HCT116 (cell line): ENCODE measurements around the gene COL18A1. TPM values are rescaled to one million over a fixed set of nuclear protein-coding genes. Genes with fewer than 3 reads are reported as not detected.

Experiments used
- ATAC-seq: fragments of 200-7000 bp; cut with Tn5 transposase; 2 replicates; pipeline ENCODE4 v1.9.1; 2020; ENCODE audit warnings: mild to moderate bottlenecking, moderate library complexity
- BruUV-seq: library from RNA; stranded (reverse); fragments of 400-500 nt; replicated peaks from 2 replicates; lab custom pipeline; 2021; lab: Mats Ljungman, UMichigan
- CTCF ChIA-PET: fragments of 300-600 bp; sonication (Branson Sonifier 250); formaldehyde crosslinking; loops from one replicate; lab custom pipeline; 2021; ENCODE audit warnings: antibody characterized with exemption; lab: Charles Lee
- POLR2A ChIA-PET: fragments of 300-600, 350-600 bp; sonication (Branson Sonifier 250); formaldehyde crosslinking; loops from one replicate; lab custom pipeline; 2021; ENCODE audit warnings: antibody characterized with exemption; lab: Charles Lee
- RAD21 ChIA-PET, 2 experiments: fragments of 300-600 bp; sonication (Branson Sonifier 250); formaldehyde crosslinking; loops; one replicate each; lab custom pipeline; 2023; ENCODE audit warnings: low total read pairs in 2 of 2; ENCODE audit not compliant: uncharacterized antibody in 2 of 2, unreplicated experiment in 2 of 2, low non-redundant PET in 1 of 2; lab: Charles Lee
- DNase-seq: peaks from one replicate; pipeline ENCODE4 v3.0.0-alpha.2; 2010; ENCODE audit warnings: low read depth, low spot score
- H2AFZ ChIP-seq: fragments of 200-600 bp; shearing (Covaris generic), sonication (generic); 2 replicates; pipeline ENCODE4 v1.6.1; 2017; ENCODE audit warnings: low read depth, mixed run types, mixed read lengths, antibody characterized with exemption, low read length; ENCODE audit not compliant: poor library complexity, severe bottlenecking
- H3K27ac ChIP-seq: 2 replicates; pipeline ENCODE4 v1.5.1; 2012; ENCODE audit warnings: low read depth, low read length
- H3K27me3 ChIP-seq: fragments of 200-600 bp; sonication (generic); 2 replicates; pipeline ENCODE4 v1.6.1; 2016; ENCODE audit warnings: mixed run types, low read length, mixed read lengths; ENCODE audit not compliant: insufficient read depth
- H3K36me3 ChIP-seq, 2 experiments: fragments of 200-500 bp in 1 of 2; fragments of 200-600 bp in 1 of 2; sonication (Bioruptor generic) in 1 of 2; sonication (generic) in 1 of 2; 2 replicates each; pipeline versions ENCODE4 v1.5.1 to v1.6.1; 2014 to 2016; ENCODE audit warnings: low read length in 2 of 2, inconsistent platforms in 1 of 2, mixed read lengths in 1 of 2, mixed run types in 1 of 2; ENCODE audit not compliant: insufficient read depth in 2 of 2, control insufficient read depth in 1 of 2
- H3K4me1 ChIP-seq, 2 experiments: fragments of 200-600 bp in 1 of 2; sonication (generic) in 1 of 2; 2 replicates each; pipeline versions ENCODE4 v1.5.1 to v1.6.1; 2012 to 2017; ENCODE audit warnings: low read length in 2 of 2, inconsistent platforms in 1 of 2, mild to moderate bottlenecking in 1 of 2, mixed read lengths in 1 of 2, mixed run types in 1 of 2, moderate library complexity in 1 of 2; ENCODE audit not compliant: insufficient read depth in 2 of 2, control insufficient read depth in 1 of 2
- H3K4me2 ChIP-seq: fragments of 200-600 bp; sonication (generic); 2 replicates; pipeline ENCODE4 v1.6.1; 2017; ENCODE audit warnings: mixed run types, low read length, mixed read lengths
- H3K4me3 ChIP-seq, 2 experiments: fragments of 200-600 bp in 1 of 2; sonication (generic) in 1 of 2; replicated peaks in 1 of 2; 2 replicates each; pipeline ENCODE4 v1.5.1; 2011 to 2016; ENCODE audit warnings: low read length in 2 of 2, control low read depth in 1 of 2, low read depth in 1 of 2, mild to moderate bottlenecking in 1 of 2, mixed read lengths in 1 of 2, mixed run types in 1 of 2
- H3K79me2 ChIP-seq: fragments of 200-600 bp; sonication (generic); 2 replicates; pipeline ENCODE4 v1.6.1; 2017; ENCODE audit warnings: mild to moderate bottlenecking, mixed run types, low read length, moderate library complexity, mixed read lengths; ENCODE audit not compliant: insufficient read depth
- H3K9ac ChIP-seq: fragments of 200-600 bp; sonication (generic); 2 replicates; pipeline ENCODE4 v1.6.1; 2016; ENCODE audit warnings: low read length, mixed read lengths
- H3K9me2 ChIP-seq: fragments of 200-600 bp; sonication (generic), shearing (Covaris generic); 2 replicates; pipeline ENCODE4 v1.6.1; 2017; ENCODE audit warnings: mixed run types, mild to moderate bottlenecking, moderate library complexity; ENCODE audit not compliant: insufficient read depth
- H3K9me3 ChIP-seq, 2 experiments: fragments of 200-500 bp in 1 of 2; fragments of 200-600 bp in 1 of 2; sonication (Bioruptor generic) in 1 of 2; sonication (generic) in 1 of 2; 2 replicates each; pipeline ENCODE4 v1.6.1; 2014 to 2017; ENCODE audit warnings: low read length in 2 of 2, mixed read lengths in 2 of 2, inconsistent platforms in 1 of 2, low read depth in 1 of 2, mild to moderate bottlenecking in 1 of 2, mixed run types in 1 of 2, moderate library complexity in 1 of 2; ENCODE audit not compliant: control insufficient read depth in 1 of 2, insufficient read depth in 1 of 2
- H4K20me1 ChIP-seq: fragments of 200-600 bp; sonication (generic), shearing (Covaris generic); 2 replicates; pipeline ENCODE4 v1.6.1; 2017; ENCODE audit warnings: mixed run types, mild to moderate bottlenecking, moderate library complexity; ENCODE audit not compliant: insufficient read depth
- CTCF ChIP-seq, 3 experiments: fragments of 200-600 bp in 1 of 3; sonication (generic) in 1 of 3; IDR thresholded peaks in 2 of 3; conservative IDR thresholded peaks in 1 of 3; 2 replicates each; pipeline ENCODE4 v1.5.1; 2012 to 2017; ENCODE audit warnings: low read depth in 2 of 3, low read length in 2 of 3, antibody characterized with exemption in 1 of 3, borderline replicate concordance in 1 of 3, control low read depth in 1 of 3, mild to moderate bottlenecking in 1 of 3, mixed read lengths in 1 of 3, mixed run types in 1 of 3, moderate library complexity in 1 of 3; ENCODE audit not compliant: insufficient read depth in 1 of 3
- ELF1 ChIP-seq: IDR thresholded peaks from 2 replicates; pipeline ENCODE4 v1.6.1; 2012; ENCODE audit warnings: low read depth, borderline replicate concordance
- EZH2 ChIP-seq: fragments of 200-600 bp; sonication (generic); IDR thresholded peaks from 2 replicates; pipeline ENCODE4 v1.6.1; 2017; ENCODE audit warnings: antibody characterized with exemption, mixed run types
- FOSL1 ChIP-seq: IDR thresholded peaks from 2 replicates; pipeline ENCODE4 v1.6.1; 2012; ENCODE audit warnings: low read depth
- MAX ChIP-seq: IDR thresholded peaks from 2 replicates; pipeline ENCODE4 v1.6.1; 2012
- POLR2A ChIP-seq: IDR thresholded peaks from 2 replicates; pipeline ENCODE4 v1.7.0; 2011; ENCODE audit warnings: borderline replicate concordance; ENCODE audit not compliant: insufficient read depth, insufficient read length; ENCODE audit errors: extremely low read depth
- POLR2AphosphoS5 ChIP-seq: IDR thresholded peaks from 2 replicates; pipeline ENCODE4 v1.6.1; 2011; ENCODE audit warnings: mild to moderate bottlenecking, low read depth, low read length, moderate library complexity
- SRF ChIP-seq: IDR thresholded peaks from 2 replicates; pipeline ENCODE4 v1.6.1; 2012; ENCODE audit warnings: low read depth
- YY1 ChIP-seq: IDR thresholded peaks from 2 replicates; pipeline ENCODE4 v1.6.1; 2011; ENCODE audit warnings: low read length, low read depth, moderate library complexity, mild to moderate bottlenecking; ENCODE audit not compliant: insufficient replicate concordance; ENCODE audit errors: extremely low read depth
- ZBTB33 ChIP-seq: IDR thresholded peaks from 2 replicates; pipeline ENCODE4 v1.6.1; 2011; ENCODE audit warnings: mild to moderate bottlenecking, low read length, moderate library complexity; ENCODE audit not compliant: insufficient replicate concordance; ENCODE audit errors: extremely low read depth
- ZFX ChIP-seq: fragments of 450-650 bp; IDR thresholded peaks from 2 replicates; pipeline ENCODE4 v1.6.1; 2017
- ZNF274 ChIP-seq: fragments of 200-500 bp; sonication (Bioruptor generic); IDR thresholded peaks from 2 replicates; pipeline ENCODE4 v1.6.1; 2014; ENCODE audit warnings: mild to moderate bottlenecking, low read depth, low read length, inconsistent platforms
- intact Hi-C: fragments of 100-400 bp; cut with micrococcal nuclease; formaldehyde crosslinking; loops from 2 replicates; pipeline ENCODE4 v1.10.0; 2022
- total RNA-seq: library from RNA; stranded (reverse); gene quantifications from one replicate; pipeline ENCODE4 v1.2.1, GENCODE V29; 2021; ENCODE audit not compliant: unreplicated experiment
- TF ChIP-seq, protein P1 (sequence below): IDR thresholded peaks from 2 replicates; pipeline ENCODE4 v1.6.1; 2012
- TF ChIP-seq, protein P2 (sequence below): IDR thresholded peaks from 2 replicates; pipeline ENCODE4 v1.6.1; 2012; ENCODE audit warnings: low read depth

Gene COL18A1
- total RNA-seq, 1 experiment from 2014 or later, result 59.5 TPM

GRCh38 chr21:45479691-45480675 lies 75.0 kb downstream of the COL18A1 start:
- Histone ChIP-seq H3K27me3 (no peaks in the 10 kb centered on the region), H4K20me1 (no peaks in the 10 kb centered on the region), H3K9ac (no peak overlapping the region), H3K9me2 (no peaks in the 10 kb centered on the region), H3K36me3 (peaks cover 0 to 21% of the 10 kb centered on the region in 2 experiments; a peak in 1 of 4 replicates), H3K4me2 (no peak overlapping the region), H3K4me3 (no peak overlapping the region), H3K9me3 (no peaks in the 10 kb centered on the region), H3K27ac (no peak overlapping the region), H2AFZ (no peak overlapping the region), H3K4me1 (no peaks in the 10 kb centered on the region), H3K79me2 (no peaks in the 10 kb centered on the region)
- TF ChIP-seq CTCF (IDR thresholded peaks at IDR 0.05 in 2 of 3, conservative IDR thresholded peaks at IDR 0.05 in 1 of 3; ENCODE audit: borderline replicate concordance in 1 of 3, insufficient read depth in 1 of 3, low read depth in 2 of 3, low read length in 2 of 3) (no peak), POLR2A (no peak), POLR2AphosphoS5 (no peak), ZNF274 (no peak), ZFX (no peak), ZBTB33 (no peak), EZH2 (no peak), SRF (no peak), YY1 (no peak), MAX (no peak), ELF1 (no peak), FOSL1 (no peak)
- TF ChIP-seq, protein P1, sequence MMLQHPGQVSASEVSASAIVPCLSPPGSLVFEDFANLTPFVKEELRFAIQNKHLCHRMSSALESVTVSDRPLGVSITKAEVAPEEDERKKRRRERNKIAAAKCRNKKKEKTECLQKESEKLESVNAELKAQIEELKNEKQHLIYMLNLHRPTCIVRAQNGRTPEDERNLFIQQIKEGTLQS, result no peak
- TF ChIP-seq, protein P2, sequence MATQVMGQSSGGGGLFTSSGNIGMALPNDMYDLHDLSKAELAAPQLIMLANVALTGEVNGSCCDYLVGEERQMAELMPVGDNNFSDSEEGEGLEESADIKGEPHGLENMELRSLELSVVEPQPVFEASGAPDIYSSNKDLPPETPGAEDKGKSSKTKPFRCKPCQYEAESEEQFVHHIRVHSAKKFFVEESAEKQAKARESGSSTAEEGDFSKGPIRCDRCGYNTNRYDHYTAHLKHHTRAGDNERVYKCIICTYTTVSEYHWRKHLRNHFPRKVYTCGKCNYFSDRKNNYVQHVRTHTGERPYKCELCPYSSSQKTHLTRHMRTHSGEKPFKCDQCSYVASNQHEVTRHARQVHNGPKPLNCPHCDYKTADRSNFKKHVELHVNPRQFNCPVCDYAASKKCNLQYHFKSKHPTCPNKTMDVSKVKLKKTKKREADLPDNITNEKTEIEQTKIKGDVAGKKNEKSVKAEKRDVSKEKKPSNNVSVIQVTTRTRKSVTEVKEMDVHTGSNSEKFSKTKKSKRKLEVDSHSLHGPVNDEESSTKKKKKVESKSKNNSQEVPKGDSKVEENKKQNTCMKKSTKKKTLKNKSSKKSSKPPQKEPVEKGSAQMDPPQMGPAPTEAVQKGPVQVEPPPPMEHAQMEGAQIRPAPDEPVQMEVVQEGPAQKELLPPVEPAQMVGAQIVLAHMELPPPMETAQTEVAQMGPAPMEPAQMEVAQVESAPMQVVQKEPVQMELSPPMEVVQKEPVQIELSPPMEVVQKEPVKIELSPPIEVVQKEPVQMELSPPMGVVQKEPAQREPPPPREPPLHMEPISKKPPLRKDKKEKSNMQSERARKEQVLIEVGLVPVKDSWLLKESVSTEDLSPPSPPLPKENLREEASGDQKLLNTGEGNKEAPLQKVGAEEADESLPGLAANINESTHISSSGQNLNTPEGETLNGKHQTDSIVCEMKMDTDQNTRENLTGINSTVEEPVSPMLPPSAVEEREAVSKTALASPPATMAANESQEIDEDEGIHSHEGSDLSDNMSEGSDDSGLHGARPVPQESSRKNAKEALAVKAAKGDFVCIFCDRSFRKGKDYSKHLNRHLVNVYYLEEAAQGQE, result no peak
- ATAC-seq (no peak), DNase-seq (no peak)
- ChIA-PET RAD21 (no interaction called here), CTCF (no interaction called here), POLR2A (no interaction called here)
- no TSS peak for BruUV-seq
- intact Hi-C loops, result loop anchor here (10.0 kb wide), 1 partner anchor 345 kb away; no protein-coding TSS in a partner anchor
